Activated CD8-positive, alpha-beta memory T cell treated with anti-CD3 and anti-CD28 coated beads for 36 hours (primary cell): ENCODE data around the gene CCT7. TPM values are rescaled to one million over a fixed set of nuclear protein-coding genes. Genes with fewer than 3 reads are reported as not detected.

ENCODE experiments used
- CTCF ChIA-PET: fragments of 350-600 bp; sonication (Branson Sonifier 250); formaldehyde crosslinking; loops from one replicate; lab custom pipeline; 2021; ENCODE audit warnings: antibody characterized with exemption; lab: Charles Lee
- POLR2A ChIA-PET: fragments of 350-600 bp; sonication (Branson Sonifier 250); formaldehyde crosslinking; loops from one replicate; lab custom pipeline; 2021; ENCODE audit warnings: antibody characterized with exemption; lab: Charles Lee
- total RNA-seq, 2 experiments: library from RNA; stranded (reverse); gene quantifications; one replicate each; pipeline ENCODE4 v1.2.3, GENCODE V29; 2021

The CCT7 gene
- total RNA-seq, 2 experiments from 2014 or later, result 750 to 751 TPM

DNA sequence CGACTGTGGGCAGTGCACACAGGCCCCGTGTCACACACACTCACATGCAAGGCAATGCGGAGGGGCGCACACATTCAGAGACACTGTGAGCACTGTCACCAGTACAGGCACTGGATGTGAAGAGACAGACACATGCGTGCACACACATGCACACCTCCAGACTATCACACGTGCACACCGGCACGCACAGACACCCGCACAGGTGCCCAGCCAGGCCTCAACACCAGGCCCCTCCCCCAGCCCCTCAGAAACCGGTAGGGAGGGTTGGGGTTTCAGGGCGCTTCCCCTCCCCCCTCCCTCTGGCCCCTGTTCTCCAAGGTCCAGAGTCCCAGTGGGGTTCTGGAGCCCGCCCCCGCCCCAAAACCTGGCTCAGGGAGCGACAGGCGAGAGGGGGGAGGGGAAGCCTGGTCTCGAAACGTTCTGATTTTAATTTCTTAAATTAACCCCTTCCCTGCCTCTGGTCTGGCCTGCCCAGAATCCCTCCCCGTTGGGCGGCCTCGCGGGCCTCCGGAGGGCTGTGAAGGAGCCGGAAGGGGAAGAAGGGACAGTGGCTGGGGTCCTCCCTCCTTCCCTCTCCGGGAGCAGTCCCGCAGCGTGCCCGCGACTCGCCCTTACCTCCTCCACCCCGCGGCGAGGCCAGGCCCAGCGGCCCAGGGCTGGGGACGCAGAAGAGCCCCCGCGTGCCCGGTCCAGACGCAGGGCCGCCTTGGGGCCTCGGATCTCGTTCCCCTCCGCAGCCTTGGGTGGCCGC lies 49.6 kb downstream of the CCT7 start:
- ChIA-PET CTCF (no interaction called here), POLR2A (interaction anchor here (1.6 to 1.8 kb wide), 4 partner anchors 10 to 102 kb away, joined by 3 to 17 read pairs (median 12); partner anchors contain the start of genes ALMS1, CCT7, EGR4 and PRADC1)

DNA sequence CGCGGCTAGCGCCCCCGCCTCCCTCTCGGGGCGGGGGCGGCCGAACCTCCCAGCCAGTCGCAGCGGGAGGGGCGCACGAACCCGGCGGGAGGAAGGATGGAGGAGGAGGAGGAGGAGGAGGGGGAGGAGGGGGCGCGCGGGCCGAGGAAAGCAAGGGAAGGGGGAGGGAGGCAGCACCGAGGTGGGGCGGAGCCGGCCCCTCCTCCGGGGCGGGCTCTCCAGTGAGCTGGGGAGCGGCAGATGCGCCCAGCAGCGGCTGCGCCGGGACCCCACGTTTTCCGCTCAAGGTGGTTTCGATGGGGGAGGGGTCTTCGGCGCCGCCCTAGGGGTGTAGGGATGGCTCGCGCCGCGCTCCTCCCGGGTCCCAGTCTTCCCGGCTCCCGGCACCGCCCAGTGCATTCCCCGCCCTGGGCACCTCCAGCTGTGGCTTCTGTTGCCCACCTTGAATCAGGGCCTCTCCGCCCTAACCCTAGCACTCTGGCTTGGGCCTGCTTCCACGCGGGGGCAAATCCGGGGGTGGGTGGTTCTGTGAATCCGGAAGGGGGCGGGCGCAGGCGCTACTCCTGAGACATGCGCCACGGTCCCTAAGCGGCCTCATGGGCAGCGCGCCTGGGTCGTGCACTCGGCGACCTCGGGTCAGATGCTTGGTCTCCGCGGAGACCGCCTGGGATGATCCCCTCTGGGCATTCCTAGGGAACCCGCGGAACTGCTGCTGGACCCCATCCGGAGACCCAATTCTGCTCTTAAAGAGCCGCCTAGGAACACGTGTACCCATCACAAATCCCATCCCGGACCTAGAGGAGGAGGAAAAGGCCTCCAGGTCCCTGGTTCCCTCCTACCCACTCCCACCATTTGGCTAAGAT lies 50.4 kb downstream of the CCT7 start, which contains the start of gene FBXO41:
FBXO41 (minus strand) TSS at position 183 of the 863 bp plus-strand sequence. CDS start 14,848 bp downstream, outside the sequence.
- ChIA-PET POLR2A (interaction anchor here (0.8 to 1.8 kb wide), 5 partner anchors 9 to 101 kb away, joined by 3 to 17 read pairs (median 8); partner anchors contain the start of genes ALMS1, CCT7, EGR4 and PRADC1), CTCF (interaction anchor here (1.9 kb wide), 1 partner anchor 101 kb away, joined by 6 read pairs; the partner anchor contains the start of gene ALMS1)

DNA sequence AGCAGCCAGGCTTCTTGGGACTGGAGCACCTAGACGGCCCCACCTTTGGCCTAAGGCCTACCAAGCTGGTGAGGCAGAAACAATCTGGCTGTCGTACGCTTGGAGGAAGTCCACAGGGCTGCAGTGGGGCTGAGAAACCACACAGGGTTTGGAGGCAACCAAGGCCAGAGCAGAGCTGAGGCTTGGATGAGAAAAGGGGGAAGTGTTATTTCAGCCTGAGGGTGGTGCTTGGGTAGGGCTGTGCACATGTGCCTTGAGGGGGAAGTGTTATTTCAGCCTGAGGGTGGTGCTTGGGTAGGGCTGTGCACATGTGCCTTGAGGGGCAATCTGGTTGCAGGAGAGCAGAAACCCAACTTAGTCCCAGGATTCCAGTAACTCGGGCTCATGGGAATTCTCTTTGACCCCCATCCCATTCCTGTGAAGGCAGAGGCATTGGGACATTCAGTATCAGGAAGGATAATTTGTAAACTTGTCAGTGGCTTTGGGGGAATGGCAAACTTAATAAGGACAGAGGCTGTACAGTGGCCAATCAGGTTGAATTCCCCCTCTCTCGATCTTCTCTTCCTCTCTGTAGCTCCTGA lies 51.1 kb downstream of the CCT7 start:
- ChIA-PET POLR2A (interaction anchor here (0.8 to 1.8 kb wide), 5 partner anchors 8 to 101 kb away, joined by 3 to 17 read pairs (median 8); partner anchors contain the start of genes ALMS1, CCT7, EGR4 and PRADC1), CTCF (interaction anchor here (1.9 kb wide), 1 partner anchor 101 kb away, joined by 6 read pairs; the partner anchor contains the start of gene ALMS1)

DNA sequence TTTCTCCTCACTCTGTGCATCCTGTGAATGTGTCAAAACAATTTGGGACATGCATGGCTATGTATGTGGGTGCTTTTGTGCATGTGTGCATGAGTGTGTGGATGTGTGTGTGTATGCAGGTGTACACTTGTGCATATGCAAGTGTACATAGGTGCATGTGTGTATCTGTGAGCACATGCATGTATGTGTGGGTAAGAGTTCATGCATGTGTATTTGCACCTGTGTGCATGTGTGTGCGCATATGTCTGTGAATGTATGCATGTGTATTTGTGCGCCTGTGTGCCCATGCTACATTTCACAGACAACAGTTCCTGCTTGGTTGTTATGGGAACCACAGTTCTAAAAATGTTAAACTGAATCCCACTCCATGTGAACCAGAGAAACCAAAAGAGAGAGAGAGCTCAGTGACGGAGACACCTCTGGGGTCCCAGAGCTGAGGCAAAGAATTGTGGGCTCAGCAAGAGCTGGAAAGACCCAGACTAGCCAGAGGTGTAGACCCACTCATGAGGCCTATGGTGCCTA lies 52.1 kb downstream of the CCT7 start:
- CTCF ChIA-PET, result interaction anchor here (1.9 kb wide), 1 partner anchor 100 kb away, joined by 6 read pairs; the partner anchor contains the start of gene ALMS1
- POLR2A ChIA-PET, result no interaction called here

DNA sequence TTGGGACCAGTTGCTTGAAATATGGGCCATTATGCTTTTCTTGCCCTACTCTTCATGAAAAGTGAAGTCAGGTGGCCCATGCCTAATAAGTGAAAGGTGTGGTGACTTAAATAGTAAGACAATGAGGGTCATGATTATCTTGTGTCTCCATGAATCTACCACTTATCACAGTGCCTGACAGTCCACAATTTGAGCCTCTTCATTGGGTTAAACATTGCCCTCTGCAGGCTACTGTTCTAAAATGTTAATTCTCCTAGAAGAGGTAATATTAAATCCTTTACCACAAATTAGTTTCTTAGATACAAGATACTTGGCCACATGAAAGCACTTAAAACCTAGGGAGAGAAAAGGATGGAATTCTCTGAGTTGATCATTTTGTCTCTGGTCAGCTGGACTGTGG lies 55.2 kb downstream of the CCT7 start:
- POLR2A ChIA-PET, result no interaction called here
- CTCF ChIA-PET, result interaction anchor here (1.0 to 2.7 kb wide), 6 partner anchors 11 to 98 kb away, joined by 3 to 27 read pairs (median 5); partner anchors contain the start of genes CCT7 and PRADC1

DNA sequence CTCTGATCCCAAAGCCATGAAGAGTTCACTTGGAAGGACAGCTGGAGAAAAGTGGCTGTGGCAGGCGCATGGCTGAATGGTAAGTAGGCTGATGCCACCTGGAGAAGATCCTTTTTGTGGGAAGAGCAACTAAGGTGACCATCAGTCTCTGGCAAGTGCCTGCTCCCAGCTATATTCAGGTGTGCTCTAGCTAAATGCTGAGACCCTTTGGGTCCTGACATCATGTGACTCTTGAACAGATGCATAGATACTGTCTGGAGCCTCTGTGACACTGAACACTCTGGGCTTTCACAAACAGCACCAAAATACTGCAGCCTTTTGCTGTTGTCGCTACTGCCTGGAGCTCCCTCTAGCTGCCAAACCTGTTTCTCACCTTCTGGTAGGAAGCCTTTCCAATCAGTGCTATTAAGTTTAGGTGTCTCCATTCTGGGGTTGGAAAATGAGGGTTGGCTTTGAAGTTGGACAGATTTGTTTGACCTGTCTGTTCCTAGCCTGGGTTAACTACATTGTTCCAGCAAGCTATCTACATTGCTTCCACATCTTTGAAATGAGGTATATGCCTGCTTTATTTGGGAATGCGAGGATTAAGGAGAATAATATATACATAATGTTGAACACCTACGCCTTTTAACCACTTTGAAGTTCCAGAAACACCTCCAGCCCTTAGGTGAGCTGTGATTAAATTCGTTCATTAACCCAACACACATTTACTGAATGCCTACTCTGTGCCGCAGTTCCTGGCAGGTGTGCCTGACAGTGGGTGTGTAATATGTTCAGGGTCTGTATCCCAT lies 56.1 kb downstream of the CCT7 start:
- ChIA-PET CTCF (interaction anchor here (1.0 to 2.7 kb wide), 12 partner anchors 9 to 113 kb away, joined by 3 to 27 read pairs (median 5); partner anchors contain the start of genes CCT7 and PRADC1), POLR2A (interaction anchor here (0.6 to 1.5 kb wide), 2 partner anchors 38 to 57 kb away, joined by 3 to 8 read pairs; partner anchors contain the start of genes CCT7 and PRADC1)

DNA sequence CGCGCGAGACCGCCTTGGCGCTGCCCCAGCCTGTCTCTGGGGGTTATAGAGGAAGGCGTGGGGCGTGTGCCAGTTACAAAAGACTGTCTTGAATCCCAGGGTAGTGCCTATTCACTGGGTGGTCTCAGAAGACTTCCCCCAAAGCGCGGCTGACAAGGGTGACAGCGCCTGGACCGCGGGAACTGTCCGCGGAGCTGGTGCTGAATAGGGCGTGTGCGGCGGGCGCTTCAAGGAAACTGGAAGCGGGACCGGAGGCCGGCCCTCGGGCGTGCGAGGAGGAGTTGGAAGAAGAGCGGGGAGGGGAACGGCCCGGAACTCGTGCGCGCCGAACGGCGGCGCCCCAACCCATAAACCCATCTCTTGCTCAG lies 57.0 kb downstream of the CCT7 start:
- CTCF ChIA-PET, result interaction anchor here (1.0 to 2.7 kb wide), 8 partner anchors 11 to 114 kb away, joined by 3 to 27 read pairs (median 5); partner anchors contain the start of genes CCT7 and PRADC1
- POLR2A ChIA-PET, result interaction anchor here (1.5 kb wide), 1 partner anchor 58 kb away, joined by 8 read pairs; the partner anchor contains the start of genes CCT7 and PRADC1

DNA sequence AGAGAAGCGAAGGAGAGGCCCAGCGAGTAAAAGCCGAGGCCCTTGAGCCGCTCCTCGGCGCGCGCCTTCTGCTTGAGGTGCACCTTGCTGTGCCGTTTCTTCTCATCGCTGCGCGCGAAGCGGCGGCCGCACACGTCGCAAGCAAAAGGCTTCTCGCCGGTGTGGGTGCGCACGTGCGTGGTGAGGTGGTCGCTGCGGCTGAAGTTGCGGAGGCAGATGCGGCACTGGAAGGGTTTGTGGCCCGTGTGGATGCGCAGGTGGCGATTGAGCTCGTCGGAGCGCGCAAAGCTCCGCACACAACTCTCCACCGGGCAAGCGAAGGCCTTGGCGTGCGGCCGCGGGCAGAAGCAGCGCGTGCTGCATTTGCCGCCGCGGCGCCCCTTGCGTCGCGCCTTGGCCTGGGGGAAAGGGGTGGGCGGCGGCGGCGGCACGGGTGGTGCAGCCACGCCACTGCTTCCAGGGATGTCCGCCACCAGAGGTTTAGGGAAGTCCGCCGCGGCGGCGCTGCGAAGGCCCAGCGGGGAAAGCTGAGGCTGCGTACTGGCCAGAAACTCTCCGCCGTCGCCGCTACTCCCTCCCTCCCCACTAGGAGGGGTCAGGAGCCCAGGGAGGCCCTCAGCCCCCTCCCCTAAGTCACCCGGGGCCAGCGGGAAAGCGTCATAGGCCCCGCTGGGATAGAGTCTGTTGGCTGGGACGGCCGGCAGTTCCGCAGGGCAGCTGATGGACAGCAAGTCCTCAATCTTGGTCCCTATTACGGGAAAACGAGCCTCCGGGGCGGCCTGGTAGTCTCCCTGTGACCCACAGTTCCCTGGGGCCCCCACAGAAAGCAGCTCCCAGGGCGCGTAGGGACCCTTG lies 57.6 kb downstream of the CCT7 start:
- ChIA-PET CTCF (interaction anchor here (1.0 to 2.2 kb wide), 4 partner anchors 13 to 114 kb away, joined by 3 to 6 read pairs (median 5); no protein-coding TSS in a partner anchor), POLR2A (no interaction called here)

DNA sequence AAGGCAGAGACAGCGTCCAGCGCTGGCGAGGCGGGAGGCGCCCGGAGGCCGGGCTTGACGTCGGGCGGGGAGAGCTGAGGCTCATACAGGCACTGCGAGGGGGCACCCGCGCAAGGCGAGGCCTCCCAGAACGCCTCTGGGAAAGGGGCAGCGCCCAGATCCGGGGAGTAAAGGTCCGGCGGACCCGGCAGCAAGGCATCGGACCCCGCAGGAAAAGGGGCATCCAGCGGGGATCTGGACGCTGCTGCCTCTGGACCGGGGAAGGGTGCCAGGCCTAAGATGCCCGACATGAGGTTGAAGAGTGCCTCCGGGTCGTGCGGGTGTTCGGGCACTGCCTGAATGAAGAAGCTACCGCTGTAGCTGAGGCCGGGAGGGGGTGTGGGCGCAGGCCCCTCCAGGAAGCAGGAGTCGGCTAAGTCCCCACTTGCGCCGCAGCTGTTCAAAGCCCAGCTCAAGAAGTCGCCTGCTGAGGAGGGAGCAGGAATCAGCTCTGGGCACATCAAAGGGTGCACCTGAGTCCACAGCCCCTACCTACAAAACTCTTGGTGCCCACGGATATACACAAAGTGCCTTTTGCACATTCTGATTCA lies 58.3 kb downstream of the CCT7 start:
- CTCF ChIA-PET, result no interaction called here
- POLR2A ChIA-PET, result interaction anchor here (1.8 kb wide), 1 partner anchor 8 kb away, joined by 15 read pairs; the partner anchor contains the start of gene FBXO41

DNA sequence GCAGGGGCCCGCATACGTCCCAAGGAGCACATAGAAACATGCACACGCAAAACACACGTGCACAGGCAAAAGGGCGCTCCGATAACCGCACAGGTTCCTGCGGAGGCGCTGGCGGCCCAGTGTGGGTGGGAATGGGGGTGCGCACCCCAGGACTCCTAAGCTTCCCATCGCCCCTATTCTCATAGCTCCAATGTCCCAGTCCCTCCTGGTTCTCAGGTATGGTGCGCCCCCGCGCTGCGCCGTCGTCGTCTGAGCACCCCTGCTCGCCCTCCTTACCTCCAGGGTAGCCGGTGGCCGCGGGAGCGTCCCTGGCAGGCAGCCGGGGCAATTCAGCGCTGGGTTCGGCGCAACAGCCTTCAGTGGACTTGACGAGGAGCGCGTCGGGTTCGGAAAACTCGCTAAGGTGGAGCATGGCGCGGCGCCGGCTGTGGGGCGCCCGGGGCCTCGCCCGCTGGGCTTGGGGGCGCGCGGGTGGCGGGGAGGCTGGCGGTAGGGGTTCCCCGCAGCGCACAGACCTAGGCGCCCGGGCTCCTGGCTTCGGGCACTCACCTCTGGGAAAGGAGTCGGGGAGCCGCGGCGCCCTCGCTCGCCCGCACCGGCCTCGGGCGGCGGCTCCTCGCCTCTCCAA lies 58.9 kb downstream of the CCT7 start:
- POLR2A ChIA-PET, result interaction anchor here (0.7 to 1.8 kb wide), 3 partner anchors 8 to 60 kb away, joined by 3 to 15 read pairs (median 8); partner anchors contain the start of genes FBXO41 and PRADC1
- CTCF ChIA-PET, result no interaction called here

DNA sequence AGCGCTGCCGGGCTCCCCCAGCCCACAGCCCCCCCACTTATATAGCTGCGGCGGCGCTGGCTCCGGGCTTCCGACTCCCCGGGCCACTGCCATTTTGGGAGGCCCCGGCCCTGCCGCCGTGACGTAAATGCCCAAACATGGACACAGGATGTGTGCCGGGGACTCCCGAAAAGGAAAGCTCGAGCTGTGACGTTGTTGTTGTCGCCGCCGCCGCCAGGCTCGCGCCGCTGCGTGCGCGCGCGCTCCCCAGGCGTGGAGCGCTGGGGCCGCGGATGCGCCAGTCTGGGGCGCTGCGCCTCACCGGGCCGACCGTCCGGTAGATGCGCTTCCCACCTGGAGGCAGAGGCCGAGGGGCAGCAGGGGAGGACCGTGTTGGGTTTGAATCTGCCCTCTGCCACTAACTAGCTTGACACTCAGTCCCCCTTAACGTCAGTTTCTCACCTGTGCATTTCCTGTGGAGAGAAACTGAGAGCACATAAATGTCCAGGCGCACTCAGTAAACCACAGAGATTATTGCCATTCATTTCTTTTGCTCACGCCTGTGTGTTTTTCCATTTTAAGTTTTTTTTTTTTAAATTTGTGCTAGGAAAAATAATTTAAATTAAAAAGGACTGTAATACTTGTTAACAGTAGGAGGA lies 59.5 kb downstream of the CCT7 start, which contains the start of gene EGR4:
EGR4 (minus strand) TSS at position 15 of the 638 bp plus-strand sequence. CDS start 231 bp downstream, outside the sequence.
- POLR2A ChIA-PET, result interaction anchor here (0.7 to 1.8 kb wide), 3 partner anchors 9 to 60 kb away, joined by 3 to 15 read pairs (median 8); partner anchors contain the start of genes FBXO41 and PRADC1
- CTCF ChIA-PET, result no interaction called here

DNA sequence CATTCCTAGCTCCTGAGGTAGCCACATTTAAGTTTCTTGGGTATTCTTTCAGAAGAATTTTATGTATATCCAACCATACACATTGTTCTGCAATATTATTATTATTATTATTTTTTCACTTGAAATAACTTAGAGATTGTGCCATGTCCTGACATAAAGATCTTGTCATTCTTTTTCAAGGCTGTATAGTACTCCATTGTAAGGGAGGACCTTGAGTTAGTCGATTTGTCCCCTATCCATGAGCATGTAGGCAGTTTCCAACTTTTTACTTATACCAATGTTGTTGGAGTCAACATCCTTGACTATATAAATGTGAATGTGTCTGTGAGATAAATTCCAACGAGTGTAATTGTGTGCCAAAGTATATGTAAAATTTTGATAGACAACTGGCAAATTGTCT lies 60.1 kb downstream of the CCT7 start:
- CTCF ChIA-PET, result no interaction called here
- POLR2A ChIA-PET, result interaction anchor here (1.8 kb wide), 1 partner anchor 10 kb away, joined by 15 read pairs; the partner anchor contains the start of gene FBXO41

DNA sequence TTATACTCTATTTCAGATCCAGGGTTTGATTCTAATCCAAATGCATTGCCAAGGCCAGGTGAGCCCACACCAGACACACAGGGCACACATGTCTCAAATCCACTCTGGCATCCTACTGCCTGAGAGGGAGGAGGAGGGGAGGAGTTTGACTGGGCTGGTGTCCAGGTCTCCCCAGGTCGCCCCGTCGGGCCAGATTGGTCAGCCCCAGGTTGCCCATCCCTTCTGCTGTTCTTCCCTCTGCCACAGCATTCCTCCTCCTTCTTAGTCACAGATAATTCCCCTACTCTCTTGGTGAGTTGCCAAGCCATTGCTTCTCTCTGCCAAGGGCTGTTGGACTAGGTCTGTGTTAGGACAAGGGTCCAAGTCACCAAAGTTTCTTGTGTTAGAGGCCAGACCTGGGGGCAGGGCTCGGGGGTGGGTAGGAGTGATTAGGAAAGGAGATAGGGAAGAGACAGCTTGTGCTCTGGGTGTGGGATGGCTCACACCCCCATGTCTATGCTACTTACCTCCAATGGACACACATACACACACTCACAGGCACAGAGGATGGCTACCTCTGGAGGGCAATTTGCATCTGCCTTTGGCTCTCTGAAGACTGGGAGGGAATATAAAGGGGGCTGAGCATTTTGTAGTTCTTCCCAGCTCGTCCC lies 61.8 kb downstream of the CCT7 start:
- POLR2A ChIA-PET, result no interaction called here
- CTCF ChIA-PET, result no interaction called here

DNA sequence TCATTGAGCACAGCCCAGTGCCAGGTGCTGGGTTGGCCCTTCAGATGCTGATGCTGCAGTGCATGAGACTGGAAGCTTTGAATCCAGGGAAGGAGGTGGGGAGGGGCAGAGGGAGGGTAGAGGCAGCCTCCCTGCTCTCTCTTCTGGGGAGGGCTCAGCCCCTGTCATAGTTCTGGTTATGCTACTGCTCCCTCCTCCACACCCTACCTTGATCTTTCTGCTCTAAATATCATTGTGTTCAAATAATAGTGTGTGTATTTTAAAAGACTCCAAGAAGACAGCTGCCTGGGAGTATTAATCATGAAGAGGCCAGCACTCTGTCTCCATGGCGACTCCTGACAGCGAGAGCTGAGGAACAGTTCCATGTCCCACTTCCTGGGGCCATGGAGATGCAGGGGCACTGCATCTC lies 63.0 kb downstream of the CCT7 start:
- ChIA-PET POLR2A (no interaction called here), CTCF (no interaction called here)
